Stimulated activated CD4-positive, alpha-beta T cell treated with anti-CD3 and anti-CD28 coated beads, Interleukin-4, amount 100 ng/mL, for 24 hours (primary cell): ENCODE data around the gene STK40.

Experiments
- DNase-seq: peaks from one replicate; pipeline ENCODE4 v3.0.0-alpha.2; 2020

The STK40 gene

DNA sequence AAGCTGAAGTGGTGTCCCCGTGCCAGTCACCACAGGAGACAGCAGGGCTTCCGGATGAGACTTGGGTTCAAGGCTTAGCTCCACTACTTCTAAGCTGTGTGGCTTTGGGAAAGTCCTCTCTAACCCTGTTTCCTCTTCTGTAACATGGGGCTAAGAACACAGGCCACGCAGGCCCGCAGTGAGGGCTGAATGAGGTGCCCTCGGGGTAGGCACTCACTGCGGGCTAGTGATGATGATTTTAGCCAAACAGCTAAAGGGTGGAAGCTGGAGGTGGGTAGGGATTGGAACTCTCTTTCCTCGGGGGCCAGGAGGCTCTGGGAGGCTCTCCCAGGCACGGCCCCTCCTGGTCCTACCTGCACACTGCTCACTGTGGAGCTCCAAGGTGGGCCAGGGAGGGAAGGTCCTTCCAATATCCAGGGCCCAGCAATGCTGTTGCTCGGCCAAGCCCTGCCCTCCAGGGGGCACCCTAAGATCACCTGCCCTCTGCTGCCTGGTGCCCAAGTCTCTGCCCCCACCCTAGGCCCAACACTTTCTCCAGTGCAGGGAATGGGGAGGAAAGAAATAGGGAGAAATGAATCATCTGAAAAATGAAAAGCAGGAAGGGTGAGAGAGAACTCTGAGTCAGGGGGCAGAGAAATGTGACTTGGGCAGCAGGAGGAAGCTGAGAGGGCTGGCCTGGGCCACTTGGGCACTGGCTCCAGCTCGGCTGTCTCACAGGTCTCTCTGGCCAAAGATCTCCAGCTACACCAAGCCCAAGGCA, 43.1 kb downstream of the STK40 start:
- peak; percentile 56 for DNase-seq

DNA sequence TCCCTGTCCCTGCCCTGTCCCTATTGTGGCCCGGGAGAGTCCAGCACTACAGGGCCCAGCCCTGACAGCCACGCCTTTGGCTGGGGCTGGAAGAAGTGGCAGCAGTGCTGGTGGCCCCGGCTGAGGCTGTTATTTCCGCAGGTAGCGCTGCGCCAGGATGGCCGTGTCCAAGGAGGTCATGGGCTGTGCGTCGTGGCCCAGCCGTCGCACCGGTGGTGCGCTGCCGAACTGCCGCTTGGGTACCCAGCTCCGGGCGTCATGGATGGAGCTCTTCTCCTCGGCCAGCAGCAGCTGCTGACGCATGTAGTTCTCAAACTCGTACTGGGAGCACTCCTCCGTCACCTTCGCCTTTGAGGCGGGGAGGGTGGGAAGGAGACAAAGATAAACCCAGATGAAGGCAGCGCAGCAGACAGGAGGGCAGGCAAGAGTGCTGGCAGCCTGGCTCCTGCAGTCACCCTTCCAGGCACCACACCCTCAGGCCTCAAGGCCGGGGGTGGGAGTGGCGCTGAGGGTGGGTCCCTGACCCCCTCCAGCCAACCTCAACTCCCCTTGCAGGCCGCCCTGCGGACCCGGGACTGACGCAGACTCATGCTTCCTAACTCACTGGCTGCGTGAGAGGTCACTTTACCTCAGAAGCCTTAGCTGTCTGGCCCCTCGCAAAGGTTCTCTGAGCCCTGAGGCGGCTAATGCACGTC, 44.0 kb downstream of the STK40 start:
- no peak for DNase-seq

GRCh38 chr1:36339615-36340014, 46.1 kb downstream of the STK40 start:
- DNase-seq = no peak

- DNase-seq = no peak
Measured at GRCh38 chr1:36339215-36339614, 46.5 kb downstream of the STK40 start.

GRCh38 chr1:36337830-36338229, 47.9 kb downstream of the STK40 start:
- DNase-seq = no peak

- no peak for DNase-seq
Measured at GRCh38 chr1:36330940-36331339, 54.8 kb downstream of the STK40 start.

DNA sequence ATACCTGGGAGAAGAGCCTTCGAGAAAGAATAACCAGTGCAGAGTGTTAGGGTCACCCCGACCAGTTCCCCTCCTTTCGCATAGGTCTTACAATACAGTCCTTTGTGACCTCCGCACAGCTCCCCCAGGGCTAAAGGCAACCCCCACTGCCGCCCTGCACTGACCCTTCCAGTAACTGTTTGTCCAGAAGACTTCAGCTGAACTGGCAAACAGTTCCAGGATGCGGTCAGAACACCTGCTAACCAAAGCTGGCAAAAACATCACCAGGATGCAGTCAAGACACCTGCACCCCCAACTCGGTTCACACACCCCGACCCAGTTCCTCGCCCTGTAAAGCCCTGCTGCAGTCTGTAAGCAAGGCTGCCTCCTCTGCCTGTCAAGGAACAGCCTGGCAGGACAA, 55.9 kb downstream of the STK40 start:
- no peak for DNase-seq

DNA sequence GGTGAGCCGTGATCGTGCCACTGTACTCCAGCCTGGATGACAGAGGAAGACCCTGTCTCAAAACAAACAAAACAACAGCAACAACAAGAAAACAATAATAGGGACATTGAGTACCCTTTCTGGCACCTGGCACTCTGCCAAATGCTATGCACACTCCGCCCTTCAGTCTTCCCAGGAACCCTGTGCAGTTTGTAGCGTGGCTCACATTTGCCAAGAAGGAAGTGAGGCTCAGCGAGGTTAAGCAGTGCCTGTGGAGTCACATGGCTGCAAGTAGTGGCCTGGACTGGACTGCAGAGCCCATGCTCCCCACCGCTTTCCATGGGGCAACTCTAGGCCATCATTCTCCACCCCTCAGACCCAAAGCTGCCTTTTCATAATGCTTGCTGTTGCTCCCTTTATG, 57.0 kb downstream of the STK40 start:
- no peak for DNase-seq

DNA sequence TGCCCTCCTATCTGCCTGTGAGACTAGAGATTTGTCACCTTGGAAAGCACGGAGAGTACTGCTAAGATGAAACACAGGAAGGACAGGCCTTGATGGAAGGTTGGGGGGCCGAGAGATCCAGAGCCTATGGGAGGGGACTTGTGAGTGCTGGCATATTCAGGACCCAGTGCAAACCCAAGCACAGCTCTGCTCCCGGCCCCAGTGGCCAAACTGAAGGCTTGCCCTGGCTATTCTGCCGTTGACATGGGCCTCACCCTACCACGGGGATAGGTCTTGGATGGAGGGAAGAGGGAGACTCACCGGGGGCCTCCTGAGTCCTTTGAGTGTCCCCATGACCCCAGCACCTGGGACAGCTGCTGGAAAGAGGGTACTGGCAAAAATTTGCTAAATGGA, 57.6 kb downstream of the STK40 start:
- no peak for DNase-seq

DNA sequence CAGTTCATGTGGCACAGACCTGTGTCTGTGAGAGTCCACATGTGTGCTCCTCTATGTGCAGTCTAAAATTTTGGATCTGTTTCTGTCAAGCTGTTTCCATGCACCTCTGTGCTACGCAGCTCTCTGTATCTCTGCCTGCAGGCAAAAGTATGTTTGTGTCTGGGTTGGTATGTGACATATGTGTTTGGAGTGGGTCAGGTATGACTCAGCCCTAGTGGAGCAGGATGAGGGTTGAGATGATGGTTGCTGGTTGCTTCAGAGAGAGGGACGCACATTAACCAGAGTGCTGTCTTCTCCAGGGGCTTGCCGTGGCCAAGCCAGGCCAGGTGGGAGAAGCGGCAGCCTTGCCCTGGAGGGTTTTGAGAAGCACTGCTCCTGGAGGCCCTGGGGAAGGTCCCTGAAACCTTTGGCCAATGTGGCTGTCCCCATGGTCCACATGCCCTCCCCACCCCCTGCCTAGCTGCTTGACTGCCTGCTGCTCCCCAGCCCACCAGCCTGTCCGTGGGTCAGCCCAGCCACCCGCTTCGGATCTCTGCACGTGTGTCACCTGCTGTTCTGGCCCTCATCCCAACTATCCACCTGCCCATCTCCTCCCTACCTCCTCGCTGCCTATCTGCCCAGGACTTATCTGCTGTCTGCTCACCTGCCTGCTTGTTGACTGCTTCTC, 58.2 kb downstream of the STK40 start:
- no peak for DNase-seq

DNA sequence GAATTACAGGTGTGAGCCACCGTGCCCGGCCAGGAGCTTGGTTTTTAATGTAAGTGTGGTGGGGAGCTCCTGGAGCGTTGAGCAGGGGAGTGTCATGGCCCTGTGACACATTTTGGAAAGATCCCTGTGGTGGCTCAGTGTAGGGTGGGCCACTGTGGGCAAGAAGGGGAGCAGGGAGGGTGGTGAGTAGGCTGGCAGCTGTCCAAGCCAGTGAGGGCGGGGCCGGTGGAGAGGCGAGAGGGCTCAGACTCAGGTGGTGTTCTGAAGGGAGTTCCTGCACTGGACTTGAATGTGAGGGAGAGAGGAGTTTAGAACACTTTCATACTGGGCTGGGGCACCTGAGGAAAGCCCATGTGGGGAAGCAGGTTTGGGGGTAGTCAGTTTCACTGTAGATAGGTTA, 59.2 kb downstream of the STK40 start:
- DNase-seq = no peak

DNA sequence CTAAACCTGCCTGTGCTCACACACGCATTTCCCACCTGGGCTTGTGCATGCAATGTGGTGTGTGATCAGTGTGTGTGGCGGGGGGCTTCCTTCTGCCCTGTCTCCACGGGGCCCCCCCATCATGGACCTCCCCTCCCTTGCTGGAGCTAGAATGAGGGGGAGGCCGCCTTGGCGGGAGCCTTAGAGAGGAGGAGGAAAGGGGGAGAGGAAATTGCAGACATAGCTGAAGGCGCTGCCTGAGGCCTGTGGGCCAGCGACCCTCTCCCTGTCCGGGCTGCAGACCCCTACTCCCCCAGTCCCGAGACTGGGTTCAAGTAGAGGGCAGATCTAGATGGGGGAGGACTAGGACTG, 61.4 kb downstream of the STK40 start:
- DNase-seq = no peak

GRCh38 chr1:36323636-36324352, 61.9 kb downstream of the STK40 start, which contains the start of gene EVA1B:
Gene EVA1B (minus strand): TSS chr1:36323645. CDS start chr1:36323037, 608 bp downstream.
- peak; percentile 33 for DNase-seq

DNA sequence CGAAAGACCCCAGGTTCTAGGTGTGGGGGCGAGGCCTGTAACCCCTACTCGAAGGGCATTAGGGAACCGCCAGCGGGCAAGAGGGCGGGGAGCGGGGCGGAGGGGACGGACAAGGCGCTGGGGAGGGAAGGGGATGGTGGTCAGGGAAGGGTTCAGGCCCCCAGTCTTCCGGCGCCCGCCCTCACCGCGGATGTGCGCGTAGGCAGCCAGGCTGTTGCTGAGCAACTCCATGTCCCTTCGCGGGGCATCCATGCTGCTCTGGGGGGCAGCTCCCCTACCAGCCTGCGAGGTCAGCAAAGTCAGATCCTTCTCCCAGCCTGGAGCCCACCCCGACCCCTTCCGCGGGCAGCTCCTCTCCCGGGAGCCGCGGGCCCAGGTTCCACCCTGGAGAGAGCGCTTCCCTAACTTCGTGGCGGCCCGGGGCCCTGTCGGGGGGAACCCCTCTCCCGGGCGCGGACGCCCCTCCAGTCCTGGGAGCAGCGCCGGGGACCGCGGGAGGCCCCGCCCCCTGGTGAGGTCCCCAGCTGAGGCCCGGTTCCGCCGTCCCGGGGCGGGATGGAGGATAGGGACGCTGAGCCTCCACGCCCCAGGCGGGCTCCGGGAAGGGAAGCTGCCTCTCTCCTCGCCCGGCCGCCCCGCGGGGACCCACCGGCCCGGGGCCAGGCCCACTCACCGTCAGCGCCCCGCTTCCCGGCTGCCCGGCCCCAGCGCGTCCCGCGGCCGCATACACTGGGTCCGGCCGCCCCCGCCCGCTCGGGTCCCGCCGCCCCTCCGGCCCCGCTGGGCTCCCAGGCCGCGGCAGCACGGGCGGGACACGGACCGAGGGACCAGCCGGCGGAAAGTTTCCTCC, 62.7 kb downstream of the STK40 start:
- peak; percentile 25 for DNase-seq

GRCh38 chr1:36322041-36322785, 63.5 kb downstream of the STK40 start:
- no peak for DNase-seq

DNA sequence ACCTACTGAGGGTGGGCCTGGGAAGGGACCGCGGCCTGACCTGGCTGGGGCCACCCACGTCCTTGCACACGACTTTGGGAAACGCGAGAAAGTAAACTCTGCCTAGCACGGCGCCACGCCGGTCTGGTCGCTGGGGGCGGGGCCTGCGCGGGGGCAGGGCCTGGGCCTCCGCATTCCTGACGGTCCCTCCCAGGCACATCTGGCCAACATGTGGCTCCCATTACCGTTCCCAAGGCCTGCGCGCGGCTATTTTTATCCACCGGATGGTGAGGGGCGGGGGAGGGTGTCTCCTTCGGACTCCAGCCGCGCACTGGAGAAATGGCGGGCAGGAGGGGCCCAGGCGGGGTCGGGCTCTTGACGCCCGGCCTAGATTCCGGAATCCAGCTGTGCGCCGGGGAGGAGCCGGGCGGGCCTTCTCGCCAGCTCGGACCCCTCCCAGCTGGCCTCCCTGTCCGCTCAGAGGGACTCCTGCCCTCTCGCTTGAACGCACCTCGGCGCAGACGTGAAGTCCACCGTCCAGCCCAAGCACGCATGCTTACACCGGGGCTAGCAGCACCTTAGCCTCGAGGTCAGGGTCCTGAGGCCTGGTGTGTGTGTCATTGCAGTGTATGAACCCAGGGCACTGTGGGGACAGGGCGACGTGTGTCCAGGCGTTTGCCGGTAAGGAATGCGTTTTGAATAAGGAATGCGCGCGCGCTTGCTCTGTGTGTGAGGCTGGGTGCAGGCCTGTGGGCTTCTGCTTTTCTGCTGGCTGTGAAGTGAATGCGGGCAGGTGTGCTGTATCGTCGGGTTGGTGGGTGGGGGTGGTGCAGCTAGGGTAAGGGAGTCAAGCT, 64.4 kb downstream of the STK40 start:
- peak; percentile 37 for DNase-seq

DNA sequence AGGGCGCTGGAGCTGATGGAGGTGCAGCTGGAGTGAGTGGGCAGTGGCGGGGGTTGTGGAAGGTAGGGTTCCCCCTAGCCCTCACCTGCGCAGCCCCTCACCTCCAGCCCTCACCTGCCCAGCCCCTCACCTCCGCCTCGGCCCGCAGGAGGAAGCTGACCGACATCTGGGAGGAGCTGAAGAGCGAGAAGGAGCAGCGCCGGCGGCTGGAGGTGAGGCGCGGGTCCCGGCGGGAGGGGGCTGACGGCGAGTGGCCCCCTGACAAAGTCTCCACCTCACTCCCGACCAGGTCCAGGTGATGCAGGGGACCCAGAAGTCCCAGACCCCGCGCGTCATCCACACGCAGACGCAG, 65.0 kb downstream of the STK40 start:
- no peak for DNase-seq

DNA sequence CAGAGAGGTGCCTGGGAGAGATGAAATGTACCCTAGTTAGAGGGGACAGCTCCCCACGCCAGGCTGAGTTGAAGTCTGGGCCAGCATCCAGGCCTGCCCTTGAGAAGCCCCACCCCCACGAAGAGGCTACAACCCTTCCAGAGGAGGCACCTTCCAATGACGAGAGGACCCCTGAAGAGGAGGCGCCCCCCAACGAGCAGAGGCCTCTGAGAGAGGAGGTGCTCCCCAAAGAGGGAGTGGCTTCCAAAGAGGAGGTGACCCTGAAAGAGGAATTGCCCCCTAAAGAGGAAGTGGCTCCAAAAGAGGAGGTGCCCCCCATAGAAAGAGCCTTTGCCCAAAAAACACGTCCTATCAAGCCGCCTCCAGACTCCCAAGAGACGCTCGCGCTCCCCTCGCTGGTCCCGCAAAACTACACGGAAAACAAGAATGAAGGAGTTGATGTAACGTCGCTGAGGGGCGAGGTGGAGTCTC, 65.4 kb downstream of the STK40 start:
- no peak for DNase-seq

- DNase-seq = no peak
Measured at GRCh38 chr1:36309397-36309796, 76.3 kb downstream of the STK40 start.

DNA sequence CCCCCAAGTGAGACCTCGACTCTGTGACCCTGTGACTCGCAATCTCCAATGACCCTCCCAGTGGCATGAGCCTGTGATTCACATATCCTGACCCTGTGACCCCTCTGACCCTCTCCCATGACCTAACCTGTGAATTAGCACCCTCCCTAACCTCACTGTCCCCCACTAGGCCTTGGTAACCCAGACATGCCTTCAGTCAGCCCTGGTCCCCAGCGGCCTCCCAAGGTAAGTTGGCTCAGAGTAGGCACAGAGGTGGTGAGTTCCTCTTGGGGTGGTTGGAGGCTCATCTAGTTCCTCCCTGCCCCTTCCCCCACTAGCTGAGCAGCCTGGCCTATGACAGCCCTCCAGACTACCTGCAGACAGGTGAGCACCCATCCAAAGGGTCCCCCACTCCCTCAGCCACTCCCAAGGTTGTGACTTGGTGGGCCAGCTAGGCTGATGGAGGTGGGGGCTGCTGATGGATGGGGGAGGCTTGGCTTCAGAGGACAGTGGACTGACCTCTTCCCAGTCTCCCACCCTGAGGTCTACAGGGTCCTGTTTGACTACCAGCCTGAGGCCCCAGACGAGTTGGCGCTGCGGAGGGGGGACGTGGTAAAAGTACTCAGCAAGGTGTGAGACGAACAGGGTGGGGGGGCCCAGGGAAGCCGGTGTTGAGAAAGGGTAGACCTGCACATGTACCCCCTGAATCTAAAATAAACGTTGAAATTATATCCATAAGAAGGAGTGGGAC, 78.0 kb downstream of the STK40 start:
- no peak for DNase-seq
